GM18502 (cell line): ENCODE measurements around the gene ITGA11.

Source experiments
- ATAC-seq: cut with Tn5 transposase; IDR thresholded peaks from one replicate; pipeline ENCODE4 v1.9.1; 2021; ENCODE audit warnings: mild to moderate bottlenecking; ENCODE audit not compliant: unreplicated experiment, poor library complexity

Gene ITGA11

GRCh38 chr15:68259883-68260282 lies 172.1 kb downstream of the ITGA11 start:
- ATAC-seq = no peak

- ATAC-seq = no peak
Measured at GRCh38 chr15:68258692-68259091, 173.3 kb downstream of the ITGA11 start.

DNA sequence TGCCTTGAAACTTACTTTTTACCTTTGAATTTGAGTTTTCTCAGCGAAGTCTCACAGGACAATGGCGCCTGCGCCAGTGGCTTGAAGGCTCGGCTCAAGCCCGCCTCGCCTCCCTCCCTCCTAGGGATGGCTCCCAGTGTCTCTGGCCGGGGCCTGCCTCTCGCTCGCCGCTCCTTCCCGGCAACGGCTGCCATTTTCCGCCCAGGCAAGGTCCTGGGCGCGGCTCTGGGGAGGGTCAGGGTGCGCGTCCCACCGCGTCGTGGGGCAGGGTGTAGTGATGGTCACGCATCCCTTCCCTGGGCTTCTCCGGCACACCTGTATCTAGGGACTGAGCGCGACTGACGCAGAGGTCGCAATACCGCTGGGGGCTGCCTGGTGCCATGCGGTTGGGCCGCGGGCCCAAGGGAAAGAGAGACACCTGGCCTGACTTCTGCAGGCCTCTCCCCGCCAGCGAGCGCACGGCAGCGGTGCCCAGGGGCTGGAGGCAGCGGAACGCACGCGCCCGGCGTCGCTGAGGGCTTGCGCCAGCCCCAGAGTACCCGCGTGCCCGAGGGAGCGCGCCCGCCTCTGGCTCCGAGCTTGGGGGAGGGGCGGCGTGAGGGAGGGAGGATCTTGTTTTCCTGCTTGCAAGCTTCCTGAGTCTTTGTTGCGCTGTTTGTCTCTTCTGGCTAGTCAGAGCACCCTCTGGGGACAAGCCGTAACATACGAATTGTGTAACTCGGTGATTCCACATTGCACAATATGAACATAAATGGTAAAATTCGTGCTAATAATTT lies 175.1 kb downstream of the ITGA11 start:
- peak; percentile 44 for ATAC-seq

DNA sequence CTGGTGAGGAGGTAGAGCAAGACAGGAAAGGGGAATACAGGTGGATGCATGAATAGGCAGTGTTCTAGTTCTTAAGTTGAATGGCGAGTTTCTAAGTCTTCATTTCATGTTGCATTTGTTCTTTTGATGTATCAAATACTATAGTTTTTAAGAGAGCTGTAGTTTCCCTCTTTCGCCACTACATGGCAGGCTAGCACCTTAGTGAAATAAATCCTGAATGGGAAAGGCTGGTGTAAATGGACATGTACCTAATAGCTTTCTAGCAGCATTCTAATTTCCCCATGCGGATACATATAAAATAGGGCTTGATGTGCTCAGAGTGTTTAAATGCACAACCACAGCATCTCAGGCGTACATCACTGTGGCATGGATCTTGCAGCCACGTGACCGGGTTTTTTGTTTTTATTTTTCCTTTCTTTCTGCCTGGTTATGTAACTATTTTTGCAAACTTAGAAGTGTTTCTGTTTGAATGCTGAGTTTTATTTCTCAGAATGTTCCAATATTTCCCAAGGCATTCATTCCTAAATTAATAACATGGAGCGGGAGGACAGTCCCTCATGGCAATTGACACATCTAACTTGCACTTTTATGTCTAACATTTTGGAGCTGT lies 178.9 kb downstream of the ITGA11 start:
- ATAC-seq = no peak

DNA sequence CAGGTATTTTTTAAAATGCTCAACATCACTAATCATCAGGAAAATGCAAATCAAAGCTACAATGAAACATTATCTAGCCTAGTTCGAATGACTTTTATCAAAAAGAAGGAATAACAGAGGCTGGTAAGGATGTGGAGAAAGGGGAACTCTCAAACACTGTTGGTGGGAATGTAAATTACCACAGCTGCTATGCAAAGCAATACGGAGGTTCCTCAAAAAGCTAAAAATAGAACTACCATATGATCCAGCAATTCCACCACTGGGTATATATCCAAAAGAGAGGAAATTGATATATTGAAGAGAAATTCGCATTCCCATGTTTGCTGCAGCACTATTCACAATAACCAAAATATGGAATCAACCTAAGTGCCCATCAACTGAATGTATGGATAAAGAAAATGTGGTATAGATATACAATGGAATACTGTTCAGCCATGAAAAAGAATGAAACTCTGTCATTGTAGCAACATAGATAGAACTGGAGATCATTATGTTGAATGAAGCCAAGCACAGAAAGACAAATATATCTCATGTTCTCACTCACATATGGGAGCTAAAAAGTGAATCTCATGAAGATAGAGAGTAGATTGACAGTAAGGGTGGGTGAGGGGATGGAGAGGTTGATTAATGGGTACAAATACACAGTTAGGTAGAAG lies 182.8 kb downstream of the ITGA11 start:
- no peak for ATAC-seq
